Fibroblast of the aortic adventitia (primary cell): Measurements from ENCODE around the gene FAM120A. TPM values are rescaled to one million over a fixed set of nuclear protein-coding genes. Genes with fewer than 3 reads are reported as not detected.

Experiments
- DNase-seq: peaks from one replicate; pipeline ENCODE4 v3.0.0-alpha.2; 2010; ENCODE audit warnings: low read depth
- H3K4me3 ChIP-seq: 2 replicates; pipeline ENCODE4 v1.5.1; 2011; ENCODE audit warnings: low read depth, mild to moderate bottlenecking, control low read depth, low read length, moderate library complexity
- CTCF ChIP-seq: IDR thresholded peaks from 2 replicates; pipeline ENCODE4 v1.5.1; 2011; ENCODE audit warnings: mild to moderate bottlenecking, low read length, control low read depth, inconsistent platforms; ENCODE audit not compliant: insufficient read depth
- total RNA-seq: library from RNA; depleted of rRNA; stranded (reverse); fragments of >200 nt; gene quantifications from 2 replicates; pipeline ENCODE4 v1.2.3, GENCODE V29; 2012; ENCODE audit warnings: low replicate concordance

FAM120A gene
- total RNA-seq, 1 donor = 116 TPM

DNA sequence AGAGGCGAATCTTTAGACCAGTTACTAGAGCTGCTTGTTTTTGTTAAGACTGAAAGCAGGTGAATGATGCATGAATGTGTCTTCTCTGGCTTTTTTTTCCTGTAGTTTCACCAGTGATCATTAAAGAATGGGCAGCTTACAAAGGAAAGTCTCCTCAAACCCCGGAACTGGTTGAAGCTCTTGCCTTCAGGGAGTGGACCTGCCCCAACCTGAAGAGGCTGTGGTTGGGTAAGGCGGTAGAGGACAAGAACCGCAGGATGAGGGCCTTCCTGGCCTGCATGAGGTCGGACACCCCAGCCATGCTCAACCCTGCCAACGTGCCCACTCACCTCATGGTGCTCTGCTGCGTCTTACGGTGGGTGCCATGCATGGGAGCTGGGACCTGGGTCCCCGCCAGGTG is 91.6 kb downstream of the FAM120A start:
- DNase-seq = no peak
- no peak for TF ChIP-seq CTCF
- H3K4me3 ChIP-seq = no peak overlapping the region

DNA sequence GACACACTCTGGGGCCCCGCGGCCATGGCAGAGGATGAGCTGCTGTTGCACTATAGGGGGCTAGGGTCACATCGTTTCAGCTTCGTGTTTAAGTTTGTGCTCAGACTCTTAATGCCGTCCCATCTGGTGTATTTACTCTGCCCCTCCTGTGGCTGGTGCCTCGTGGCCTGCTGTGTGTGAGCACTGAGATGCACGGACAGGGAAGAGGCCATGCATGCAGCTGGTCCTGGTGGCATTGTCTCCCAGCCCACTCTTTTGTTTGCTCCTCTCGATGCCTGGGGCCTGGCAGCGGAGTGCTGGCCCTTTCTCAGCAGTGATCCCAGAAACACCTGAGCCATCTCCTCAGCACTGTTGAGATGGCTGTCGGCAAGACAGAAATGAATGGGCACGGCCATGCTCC is 94.9 kb downstream of the FAM120A start:
- no peak overlapping the region for H3K4me3 ChIP-seq
- no peak for TF ChIP-seq CTCF
- DNase-seq = no peak

GRCh38 chr9:93549611-93550010 is 98.1 kb downstream of the FAM120A start:
- TF ChIP-seq CTCF = no peak
- DNase-seq = no peak
- H3K4me3 ChIP-seq = no peak overlapping the region

GRCh38 chr9:93552923-93553322 is 101.4 kb downstream of the FAM120A start:
- no peak for TF ChIP-seq CTCF
- H3K4me3 ChIP-seq = no peak overlapping the region
- DNase-seq = no peak

DNA sequence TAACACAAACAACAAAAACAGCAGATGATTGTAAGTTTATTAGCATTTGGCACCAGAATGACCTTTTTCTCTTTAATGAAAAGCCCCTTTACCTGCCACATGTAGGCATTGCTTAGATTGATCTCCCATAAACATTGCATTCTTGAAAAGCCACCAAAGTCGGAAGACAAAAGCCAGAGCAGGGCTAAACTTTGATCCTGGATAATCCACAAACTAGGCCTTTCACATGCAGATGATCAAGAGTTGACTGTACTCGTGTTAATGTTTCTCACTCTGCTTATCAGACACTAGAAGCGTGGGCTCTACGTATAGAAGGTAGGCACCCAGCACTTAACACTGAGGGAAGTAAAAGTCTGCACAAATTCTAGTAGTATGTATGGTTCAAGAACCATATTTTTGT is 103.9 kb downstream of the FAM120A start:
- no peak for DNase-seq
- H3K4me3 ChIP-seq = no peak overlapping the region
- no peak for TF ChIP-seq CTCF

DNA sequence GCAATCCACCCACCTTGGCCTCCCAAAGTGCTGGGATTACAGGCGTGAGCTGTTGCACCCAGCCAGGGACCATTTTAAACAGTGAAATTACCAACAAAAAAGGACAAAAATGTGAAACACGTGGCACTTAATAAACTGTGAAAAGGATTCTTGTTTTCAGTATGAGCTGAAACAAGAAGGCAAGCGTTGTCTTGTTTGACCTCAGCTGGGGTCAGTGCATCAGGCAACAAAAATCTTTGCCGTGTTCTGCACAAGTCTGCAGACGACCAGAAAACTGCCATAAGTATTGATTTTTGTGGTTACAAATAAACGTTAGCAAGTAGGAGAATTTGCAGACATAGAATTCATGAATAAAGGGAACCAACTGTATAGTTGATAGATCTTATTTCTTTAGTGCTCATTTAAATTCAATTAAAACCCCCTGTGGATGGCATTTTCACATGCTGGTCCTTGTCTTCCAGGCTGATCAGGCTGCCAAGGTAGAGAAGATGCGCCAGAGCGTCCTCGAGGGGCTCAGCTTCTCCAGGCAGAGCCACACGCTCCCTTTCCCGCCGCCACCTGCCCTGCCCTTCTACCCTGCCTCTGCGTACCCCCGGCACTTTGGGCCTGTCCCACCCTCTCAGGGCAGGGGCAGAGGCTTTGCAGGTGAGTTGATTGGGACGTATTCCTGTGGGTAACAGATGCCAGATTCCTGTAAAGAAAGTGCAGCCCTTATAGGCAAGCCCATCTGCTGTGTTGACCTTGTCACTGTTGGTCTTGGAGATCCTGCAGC is 106.1 kb downstream of the FAM120A start:
- H3K4me3 ChIP-seq = no peak overlapping the region
- DNase-seq = no peak
- TF ChIP-seq CTCF = no peak

GRCh38 chr9:93558503-93558902 is 107.0 kb downstream of the FAM120A start:
- TF ChIP-seq CTCF = no peak
- no peak overlapping the region for H3K4me3 ChIP-seq
- DNase-seq = no peak
